Upper lobe of left lung (tissue), 4 donors: ENCODE data around the gene GALNT10.

Experiments used
- EP300 ChIP-seq, 4 donors: sonication (generic); formaldehyde crosslinking; IDR thresholded peaks; one replicate each; pipeline ENCODE4 v1.5.1; 2017; ENCODE audit warnings: antibody characterized with exemption in 4 of 4, control low read depth in 2 of 4
- POLR2A ChIP-seq, 4 donors: fragments of 450-650 bp; IDR thresholded peaks; one replicate each; pipeline ENCODE4 v1.5.1; 2016 to 2017; ENCODE audit warnings: antibody characterized with exemption in 4 of 4, mild to moderate bottlenecking in 2 of 4
- POLR2AphosphoS5 ChIP-seq, 2 donors: sonication (generic); formaldehyde crosslinking; IDR thresholded peaks; one replicate each; pipeline ENCODE4 v1.5.1; 2017; ENCODE audit warnings: antibody characterized with exemption in 2 of 2
- TF ChIP-seq, protein P1 (sequence below), 6 experiments: fragments of 450-650 bp in 4 of 6; fragments of 200-600 bp in 2 of 6; sonication (generic) in 2 of 6; IDR thresholded peaks; one replicate each; pipeline ENCODE4 v1.5.1; 2016 to 2019; ENCODE audit warnings: antibody characterized with exemption in 6 of 6

- TF ChIP-seq, protein P1, sequence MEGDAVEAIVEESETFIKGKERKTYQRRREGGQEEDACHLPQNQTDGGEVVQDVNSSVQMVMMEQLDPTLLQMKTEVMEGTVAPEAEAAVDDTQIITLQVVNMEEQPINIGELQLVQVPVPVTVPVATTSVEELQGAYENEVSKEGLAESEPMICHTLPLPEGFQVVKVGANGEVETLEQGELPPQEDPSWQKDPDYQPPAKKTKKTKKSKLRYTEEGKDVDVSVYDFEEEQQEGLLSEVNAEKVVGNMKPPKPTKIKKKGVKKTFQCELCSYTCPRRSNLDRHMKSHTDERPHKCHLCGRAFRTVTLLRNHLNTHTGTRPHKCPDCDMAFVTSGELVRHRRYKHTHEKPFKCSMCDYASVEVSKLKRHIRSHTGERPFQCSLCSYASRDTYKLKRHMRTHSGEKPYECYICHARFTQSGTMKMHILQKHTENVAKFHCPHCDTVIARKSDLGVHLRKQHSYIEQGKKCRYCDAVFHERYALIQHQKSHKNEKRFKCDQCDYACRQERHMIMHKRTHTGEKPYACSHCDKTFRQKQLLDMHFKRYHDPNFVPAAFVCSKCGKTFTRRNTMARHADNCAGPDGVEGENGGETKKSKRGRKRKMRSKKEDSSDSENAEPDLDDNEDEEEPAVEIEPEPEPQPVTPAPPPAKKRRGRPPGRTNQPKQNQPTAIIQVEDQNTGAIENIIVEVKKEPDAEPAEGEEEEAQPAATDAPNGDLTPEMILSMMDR (IDR thresholded peaks at IDR 0.05) = no peak
- no peak for TF ChIP-seq POLR2AphosphoS5 (IDR thresholded peaks at IDR 0.05)
- TF ChIP-seq POLR2A (IDR thresholded peaks at IDR 0.05) = no peak
- no peak for TF ChIP-seq EP300 (IDR thresholded peaks at IDR 0.05)
These were observed 53.9 kb downstream of the GALNT10 start for GRCh38 chr5:154244476-154244875.
